H9 (cell line): ENCODE measurements around the gene HIKESHI. TPM values are rescaled to one million over a fixed set of nuclear protein-coding genes. Genes with fewer than 3 reads are reported as not detected.
A peak's percentile ranks its signal among the peaks of the same experiment; 100 is the strongest.

Experiments used
- DNase-seq: peaks from one replicate; pipeline ENCODE4 v3.0.0-alpha.2; 2017
- H2AFZ ChIP-seq: one replicate; pipeline ENCODE4 v1.6.1; 2013; ENCODE audit warnings: mild to moderate bottlenecking, low read length, control low read depth, moderate library complexity
- H2AK5ac ChIP-seq: 2 replicates; pipeline ENCODE4 v1.6.1; 2013; ENCODE audit warnings: low read length, control low read depth, mixed read lengths; ENCODE audit not compliant: insufficient read length
- H2BK120ac ChIP-seq: one replicate; pipeline ENCODE4 v1.6.1; 2013; ENCODE audit warnings: low read depth, mild to moderate bottlenecking, low read length, control low read depth, inconsistent platforms; ENCODE audit not compliant: poor library complexity, severe bottlenecking
- H2BK12ac ChIP-seq: 2 replicates; pipeline ENCODE4 v1.6.1; 2013; ENCODE audit warnings: low read length, control low read depth, mixed read lengths, low read depth; ENCODE audit not compliant: insufficient read length
- H2BK15ac ChIP-seq: 2 replicates; pipeline ENCODE4 v1.6.1; 2013; ENCODE audit warnings: low read depth, low read length, control low read depth
- H2BK20ac ChIP-seq: one replicate; pipeline ENCODE4 v1.6.1; 2013; ENCODE audit warnings: low read depth, mild to moderate bottlenecking, low read length, control low read depth, inconsistent platforms; ENCODE audit not compliant: poor library complexity, severe bottlenecking
- H2BK5ac ChIP-seq: 2 replicates; pipeline ENCODE4 v1.6.1; 2013; ENCODE audit warnings: low read length, control low read depth, mixed read lengths; ENCODE audit not compliant: insufficient read length
- H3K14ac ChIP-seq: 2 replicates; pipeline ENCODE4 v1.6.1; 2013; ENCODE audit warnings: low read length, control low read depth; ENCODE audit not compliant: insufficient read depth
- H3K18ac ChIP-seq: 2 replicates; pipeline ENCODE4 v1.6.1; 2013; ENCODE audit warnings: low read depth, mild to moderate bottlenecking, mixed read lengths, low read length, control low read depth; ENCODE audit not compliant: insufficient read length
- H3K23ac ChIP-seq: 2 replicates; pipeline ENCODE4 v1.6.1; 2013; ENCODE audit warnings: low read length, control low read depth, mixed read lengths, low read depth; ENCODE audit not compliant: insufficient read length
- H3K23me2 ChIP-seq: 2 replicates; pipeline ENCODE4 v1.6.1; 2013; ENCODE audit warnings: low read depth, mild to moderate bottlenecking, mixed read lengths, low read length, control low read depth; ENCODE audit not compliant: insufficient read length, poor library complexity, severe bottlenecking
- H3K27ac ChIP-seq: 2 replicates; pipeline ENCODE4 v1.5.1; 2013; ENCODE audit warnings: low read length, control low read depth, mixed read lengths, low read depth; ENCODE audit not compliant: insufficient read length
- H3K27me3 ChIP-seq: 2 replicates; pipeline ENCODE4 v1.6.1; 2013; ENCODE audit warnings: low read length, control low read depth, inconsistent platforms; ENCODE audit not compliant: insufficient read depth
- H3K4ac ChIP-seq: 2 replicates; pipeline ENCODE4 v1.6.1; 2013; ENCODE audit warnings: low read depth, mild to moderate bottlenecking, control low read depth, inconsistent platforms, low read length, moderate library complexity
- H3K4me1 ChIP-seq: 2 replicates; pipeline ENCODE4 v1.6.1; 2013; ENCODE audit warnings: low read length, control low read depth, inconsistent platforms; ENCODE audit not compliant: insufficient read depth
- H3K4me2 ChIP-seq: 2 replicates; pipeline ENCODE4 v1.6.1; 2013; ENCODE audit warnings: low read length, control low read depth, mixed read lengths; ENCODE audit not compliant: insufficient read length, insufficient read depth
- H3K56ac ChIP-seq: 2 replicates; pipeline ENCODE4 v1.6.1; 2013; ENCODE audit warnings: low read depth, mild to moderate bottlenecking, mixed read lengths, low read length, control low read depth; ENCODE audit not compliant: insufficient read length
- H3K79me1 ChIP-seq: 2 replicates; pipeline ENCODE4 v1.6.1; 2013; ENCODE audit warnings: low read depth, mild to moderate bottlenecking, moderate library complexity, low read length, control low read depth, inconsistent platforms; ENCODE audit not compliant: insufficient read depth, poor library complexity, severe bottlenecking
- H3K79me2 ChIP-seq: 2 replicates; pipeline ENCODE4 v1.6.1; 2013; ENCODE audit warnings: low read length, control low read depth, inconsistent platforms; ENCODE audit not compliant: insufficient read depth
- H3K9ac ChIP-seq: 2 replicates; pipeline ENCODE4 v1.6.1; 2013; ENCODE audit warnings: low read length, control low read depth, mixed read lengths; ENCODE audit not compliant: insufficient read length; ENCODE audit errors: extremely low read depth
- H3K9me3 ChIP-seq: one replicate; pipeline ENCODE4 v1.6.1; 2013; ENCODE audit warnings: low read depth, low read length, inconsistent platforms; ENCODE audit not compliant: control insufficient read depth
- H3T11ph ChIP-seq: one replicate; pipeline ENCODE4 v1.6.1; 2013; ENCODE audit warnings: mild to moderate bottlenecking, low read length, control low read depth, inconsistent platforms
- H4K20me1 ChIP-seq: one replicate; pipeline ENCODE4 v1.6.1; 2013; ENCODE audit not compliant: control insufficient read depth, insufficient read length, insufficient read depth
- H4K5ac ChIP-seq: 2 replicates; pipeline ENCODE4 v1.6.1; 2013; ENCODE audit warnings: low read depth, mild to moderate bottlenecking, mixed read lengths, low read length, control low read depth; ENCODE audit not compliant: insufficient read length
- H4K8ac ChIP-seq: replicated peaks from 2 replicates; pipeline ENCODE4 v1.6.1; 2013; ENCODE audit warnings: low read length, control low read depth, mixed read lengths, low read depth; ENCODE audit not compliant: insufficient read length
- H4K91ac ChIP-seq: 2 replicates; pipeline ENCODE4 v1.6.1; 2013; ENCODE audit warnings: low read depth, mild to moderate bottlenecking, moderate library complexity, mixed read lengths, low read length, control low read depth; ENCODE audit not compliant: insufficient read length
- H3K27ac Mint-ChIP-seq, 3 experiments: 2 replicates in 2 of 3; 3 replicates in 1 of 3; pipeline ENCODE4 v1.8.0; 2020 to 2021; ENCODE audit warnings: mixed read lengths in 3 of 3, mild to moderate bottlenecking in 1 of 3, moderate library complexity in 1 of 3
- H3K27me3 Mint-ChIP-seq: 2 replicates; pipeline ENCODE4 v1.8.0; 2021; ENCODE audit warnings: low read depth, mild to moderate bottlenecking, moderate library complexity, mixed read lengths
- H3K36me3 Mint-ChIP-seq, 3 experiments: 2 replicates in 2 of 3; 3 replicates in 1 of 3; pipeline ENCODE4 v1.8.0; 2020 to 2021; ENCODE audit warnings: low read depth in 3 of 3, mixed read lengths in 3 of 3; ENCODE audit not compliant: insufficient read depth in 1 of 3
- H3K4me1 Mint-ChIP-seq, 2 experiments: 2 replicates each; pipeline ENCODE4 v1.8.0; 2020; ENCODE audit warnings: mixed read lengths in 2 of 2
- H3K4me3 Mint-ChIP-seq, 2 experiments: 2 replicates in 1 of 2; 3 replicates in 1 of 2; pipeline ENCODE4 v1.8.0; 2020 to 2021; ENCODE audit warnings: mild to moderate bottlenecking in 2 of 2, mixed read lengths in 2 of 2, moderate library complexity in 1 of 2
- H3K9me3 Mint-ChIP-seq, 2 experiments: 2 replicates in 1 of 2; 3 replicates in 1 of 2; pipeline ENCODE4 v1.8.0; 2020; ENCODE audit warnings: mild to moderate bottlenecking in 2 of 2, mixed read lengths in 2 of 2, moderate library complexity in 1 of 2
- WGBS: extraction: QIAGEN DNeasy Blood & Tissue Kit; methylation state at CpG from one replicate; pipeline ENCODE4 v1.1.7; 2013; ENCODE audit warnings: missing lambda C conversion rate, low lambda C conversion rate, mixed read lengths; ENCODE audit not compliant: insufficient read length; ENCODE audit errors: extremely low coverage; 5-methylcytosine and 5-hydroxymethylcytosine counted together
- total RNA-seq: library from RNA; stranded (reverse); gene quantifications from 2 replicates; pipeline ENCODE4 v1.2.1, GENCODE V29; 2021
- TF ChIP-seq, protein P1 (sequence below): fragments of 200-600 bp; sonication (generic); conservative IDR thresholded peaks from 3 replicates; pipeline ENCODE4 v1.8.0; 2021; ENCODE audit warnings: antibody characterized with exemption, mild to moderate bottlenecking

Gene HIKESHI
- total RNA-seq, 1 experiment from 2014 or later, result 54.1 TPM

DNA sequence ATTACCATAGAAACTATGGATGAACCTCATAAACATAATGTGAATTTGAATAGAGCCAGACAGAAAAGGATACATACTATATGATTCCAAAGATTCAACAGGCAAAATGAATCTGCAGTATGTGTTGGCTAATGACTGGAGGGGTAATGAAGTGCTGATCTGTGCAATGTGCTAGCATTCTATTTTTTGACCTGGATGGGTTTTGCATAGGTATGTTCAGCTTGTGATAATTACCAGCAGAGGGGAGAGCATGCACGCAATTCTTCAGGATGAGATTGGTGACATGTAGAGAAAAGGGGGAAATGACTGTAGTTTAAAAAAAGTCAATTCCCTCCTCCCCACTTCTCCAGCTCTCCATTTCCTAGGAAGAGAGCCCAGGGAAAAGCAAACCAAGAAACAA lies 72.0 kb downstream of the HIKESHI start:
- Histone ChIP-seq H4K8ac (no peak overlapping the region), H2BK12ac (no peak overlapping the region), H2BK120ac (no peak overlapping the region), H3K23me2 (no peaks in the 10 kb centered on the region), H4K5ac (no peak overlapping the region), H3K56ac (no peak overlapping the region), H3K4ac (no peak overlapping the region), H2BK5ac (no peak overlapping the region), H3K9me3 (no peaks in the 10 kb centered on the region), H4K20me1 (no peaks in the 10 kb centered on the region), H2BK20ac (no peak overlapping the region), H3K14ac (no peak overlapping the region), H3K27me3 (no peaks in the 10 kb centered on the region), H3K4me1 (no peaks in the 10 kb centered on the region), H3K4me2 (peak overlapping the region; percentile 49), H3K27ac (no peak overlapping the region), H3K79me1 (no peaks in the 10 kb centered on the region), H2AK5ac (no peak overlapping the region), H3K18ac (no peak overlapping the region), H3K79me2 (no peaks in the 10 kb centered on the region), H4K91ac (no peak overlapping the region), H2AFZ (no peak overlapping the region), H3T11ph (no peak overlapping the region), H3K23ac (no peak overlapping the region), H2BK15ac (no peak overlapping the region), H3K9ac (no peak overlapping the region)
- Mint-ChIP-seq H3K9me3 (peaks cover 0 to 10% of the 10 kb centered on the region in 2 experiments; a peak in 2 of 5 replicates), H3K4me3 (peak overlapping the region; percentile 54 to 75; a peak in 4 of 5 replicates), H3K4me1 (peaks cover 13 to 16% of the 10 kb centered on the region in 2 experiments), H3K27ac (no peak overlapping the region), H3K36me3 (peaks cover 0 to 8% (median 8%) of the 10 kb centered on the region in 3 experiments; a peak in 3 of 7 replicates), H3K27me3 (no peaks in the 10 kb centered on the region)
- WGBS, result no CpG with 5 or more reads among the region's 1 CpG
- no peak for DNase-seq
- TF ChIP-seq, protein P1, sequence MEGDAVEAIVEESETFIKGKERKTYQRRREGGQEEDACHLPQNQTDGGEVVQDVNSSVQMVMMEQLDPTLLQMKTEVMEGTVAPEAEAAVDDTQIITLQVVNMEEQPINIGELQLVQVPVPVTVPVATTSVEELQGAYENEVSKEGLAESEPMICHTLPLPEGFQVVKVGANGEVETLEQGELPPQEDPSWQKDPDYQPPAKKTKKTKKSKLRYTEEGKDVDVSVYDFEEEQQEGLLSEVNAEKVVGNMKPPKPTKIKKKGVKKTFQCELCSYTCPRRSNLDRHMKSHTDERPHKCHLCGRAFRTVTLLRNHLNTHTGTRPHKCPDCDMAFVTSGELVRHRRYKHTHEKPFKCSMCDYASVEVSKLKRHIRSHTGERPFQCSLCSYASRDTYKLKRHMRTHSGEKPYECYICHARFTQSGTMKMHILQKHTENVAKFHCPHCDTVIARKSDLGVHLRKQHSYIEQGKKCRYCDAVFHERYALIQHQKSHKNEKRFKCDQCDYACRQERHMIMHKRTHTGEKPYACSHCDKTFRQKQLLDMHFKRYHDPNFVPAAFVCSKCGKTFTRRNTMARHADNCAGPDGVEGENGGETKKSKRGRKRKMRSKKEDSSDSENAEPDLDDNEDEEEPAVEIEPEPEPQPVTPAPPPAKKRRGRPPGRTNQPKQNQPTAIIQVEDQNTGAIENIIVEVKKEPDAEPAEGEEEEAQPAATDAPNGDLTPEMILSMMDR, result no peak
